Hypothalamus (tissue), 51 donors: Measurements from ENCODE around the gene SLX4IP.

Experiments used
- DNase-seq, 51 donors: peaks; one replicate each; lab custom pipeline; 2025; lab: John Stamatoyannopoulos, UW

The SLX4IP gene

GRCh38 chr20:10462516-10462915 lies 27.4 kb downstream of the SLX4IP start:
- no peak for DNase-seq

- DNase-seq: no peak
Measured at GRCh38 chr20:10463622-10464021, 28.5 kb downstream of the SLX4IP start.

- no peak for DNase-seq
Measured at GRCh38 chr20:10465135-10465534, 30.0 kb downstream of the SLX4IP start.

- no peak for DNase-seq
Measured at GRCh38 chr20:10466325-10466724, 31.2 kb downstream of the SLX4IP start.

- DNase-seq: no peak
Measured at GRCh38 chr20:10466855-10467254, 31.8 kb downstream of the SLX4IP start.

GRCh38 chr20:10467681-10468339 lies 32.7 kb downstream of the SLX4IP start:
- no peak for DNase-seq

GRCh38 chr20:10468340-10468845 lies 33.3 kb downstream of the SLX4IP start:
- no peak for DNase-seq

- DNase-seq: no peak
Measured at GRCh38 chr20:10469056-10469455, 34.0 kb downstream of the SLX4IP start.

- peak in 16 of 51 donors; percentile 10 to 72 (median 22) for DNase-seq
Measured at GRCh38 chr20:10469599-10469998, 34.5 kb downstream of the SLX4IP start.

GRCh38 chr20:10470276-10470675 lies 35.2 kb downstream of the SLX4IP start:
- DNase-seq: no peak

GRCh38 chr20:10472871-10473270 lies 37.8 kb downstream of the SLX4IP start:
- DNase-seq: no peak

- no peak for DNase-seq
Measured at GRCh38 chr20:10474606-10475184, 39.6 kb downstream of the SLX4IP start.

GRCh38 chr20:10475225-10475624 lies 40.1 kb downstream of the SLX4IP start:
- no peak for DNase-seq

- no peak for DNase-seq
Measured at GRCh38 chr20:10476319-10476724, 41.2 kb downstream of the SLX4IP start.

- no peak for DNase-seq
Measured at GRCh38 chr20:10478205-10478604, 43.1 kb downstream of the SLX4IP start.

GRCh38 chr20:10478930-10479329 lies 43.8 kb downstream of the SLX4IP start:
- DNase-seq: no peak

GRCh38 chr20:10481676-10482075 lies 46.6 kb downstream of the SLX4IP start:
- DNase-seq: no peak

GRCh38 chr20:10483691-10484090 lies 48.6 kb downstream of the SLX4IP start:
- DNase-seq: no peak

- DNase-seq: peak in 1 of 51 donors; percentile 13
Measured at GRCh38 chr20:10487142-10488136, 52.3 kb downstream of the SLX4IP start.

- no peak for DNase-seq
Measured at GRCh38 chr20:10488534-10488933, 53.4 kb downstream of the SLX4IP start.

GRCh38 chr20:10489853-10490252 lies 54.7 kb downstream of the SLX4IP start:
- no peak for DNase-seq
